22Rv1 (cell line): ENCODE measurements around the gene EVPL.

Experiments
- H3K27ac ChIP-seq: fragments of 450-650 bp; 2 replicates; pipeline ENCODE4 v1.5.1; 2017
- CTCF ChIP-seq: fragments of 450-650 bp; IDR thresholded peaks from 2 replicates; pipeline ENCODE4 v1.5.1; 2017; ENCODE audit warnings: mild to moderate bottlenecking
- ZFX ChIP-seq: fragments of 450-650 bp; IDR thresholded peaks from 2 replicates; pipeline ENCODE4 v1.6.1; 2017; ENCODE audit warnings: antibody characterized with exemption, borderline replicate concordance

EVPL gene

GRCh38 chr17:75987041-75987440, 40.1 kb downstream of the EVPL start:
- H3K27ac ChIP-seq, result no peak overlapping the region
- no peak for TF ChIP-seq CTCF
- TF ChIP-seq ZFX, result no peak

DNA sequence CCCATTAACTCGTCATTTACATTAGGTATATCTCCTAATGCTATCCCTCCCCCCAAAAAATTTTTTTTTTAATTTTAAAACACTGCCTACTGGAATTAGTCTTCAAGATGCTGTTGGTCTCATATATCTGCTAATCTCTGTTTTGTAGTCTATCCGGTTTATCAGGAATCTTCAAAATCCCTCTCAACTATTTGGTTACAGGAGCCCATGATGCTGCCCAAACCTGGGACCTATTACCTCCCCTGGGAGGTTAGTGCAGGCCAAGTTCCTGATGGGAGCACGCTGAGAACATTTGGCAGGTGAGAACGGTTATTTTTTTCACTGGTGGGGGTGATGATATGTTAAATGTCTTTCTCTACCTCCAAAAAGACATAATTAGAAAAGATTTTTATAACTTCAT, 41.1 kb downstream of the EVPL start:
- H3K27ac ChIP-seq, result no peak overlapping the region
- no peak for TF ChIP-seq ZFX
- no peak for TF ChIP-seq CTCF

DNA sequence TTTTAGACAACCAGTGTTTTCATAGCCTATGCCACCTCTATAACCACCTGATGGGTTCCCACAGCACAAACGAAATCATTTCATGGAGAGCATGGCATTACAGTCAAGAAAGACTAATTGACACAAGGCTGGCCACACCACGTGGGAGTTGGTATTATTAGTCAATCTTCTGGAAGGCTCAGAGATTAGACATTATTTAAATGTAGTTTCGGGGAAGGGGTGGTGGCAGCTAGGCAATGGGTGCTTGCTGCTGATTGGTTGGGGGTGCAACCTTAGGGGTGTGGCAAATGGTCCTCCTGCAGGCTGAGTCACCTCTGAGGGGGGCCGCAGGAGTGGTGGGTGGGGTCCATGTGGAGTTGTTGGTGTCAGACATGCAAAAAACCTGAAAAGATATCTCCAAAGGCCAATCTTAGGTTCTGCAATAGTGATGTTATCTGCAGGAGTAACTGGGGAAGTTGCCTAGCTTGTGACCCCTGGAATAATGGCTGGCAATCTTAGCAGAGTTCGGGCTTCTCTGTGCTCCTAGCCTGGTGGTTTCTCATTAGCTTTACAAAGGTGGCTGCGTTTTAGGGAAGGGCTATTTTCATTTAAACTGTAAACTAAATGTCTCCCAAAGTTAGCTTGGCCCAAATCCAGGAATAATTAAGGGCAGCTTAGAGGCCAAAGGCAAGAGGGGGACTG, 43.5 kb downstream of the EVPL start:
- TF ChIP-seq CTCF (no peak), ZFX (no peak)
- H3K27ac ChIP-seq, result no peak overlapping the region

DNA sequence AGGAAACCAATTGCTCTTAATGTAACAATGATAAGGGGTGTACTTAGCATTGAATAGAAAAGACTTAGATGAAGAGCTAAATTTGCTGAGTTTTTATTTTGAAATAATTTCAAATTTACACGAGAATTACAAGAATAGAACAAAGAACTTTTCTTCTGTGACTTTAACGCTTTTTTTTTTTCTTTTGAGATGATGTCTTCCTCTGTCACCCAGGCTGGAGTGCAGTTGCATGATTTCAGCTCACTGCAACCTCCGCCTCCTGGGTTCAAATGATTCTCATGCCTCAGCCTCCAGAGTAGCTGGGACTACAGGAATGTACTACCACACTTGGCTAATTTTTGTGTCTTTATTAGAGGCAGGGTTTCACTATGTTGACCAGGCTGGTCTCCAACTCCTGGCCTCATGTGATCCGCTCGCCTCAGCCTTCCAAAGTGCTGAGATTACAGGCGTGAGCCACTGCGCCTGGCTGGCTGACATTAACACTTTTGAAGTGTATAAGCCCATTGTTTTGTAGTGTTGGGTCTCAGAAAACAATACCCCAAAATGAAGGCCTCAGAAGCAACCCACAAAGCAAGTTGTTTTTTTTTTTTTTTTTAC, 46.0 kb downstream of the EVPL start:
- no peak overlapping the region for H3K27ac ChIP-seq
- TF ChIP-seq ZFX (no peak), CTCF (no peak)

DNA sequence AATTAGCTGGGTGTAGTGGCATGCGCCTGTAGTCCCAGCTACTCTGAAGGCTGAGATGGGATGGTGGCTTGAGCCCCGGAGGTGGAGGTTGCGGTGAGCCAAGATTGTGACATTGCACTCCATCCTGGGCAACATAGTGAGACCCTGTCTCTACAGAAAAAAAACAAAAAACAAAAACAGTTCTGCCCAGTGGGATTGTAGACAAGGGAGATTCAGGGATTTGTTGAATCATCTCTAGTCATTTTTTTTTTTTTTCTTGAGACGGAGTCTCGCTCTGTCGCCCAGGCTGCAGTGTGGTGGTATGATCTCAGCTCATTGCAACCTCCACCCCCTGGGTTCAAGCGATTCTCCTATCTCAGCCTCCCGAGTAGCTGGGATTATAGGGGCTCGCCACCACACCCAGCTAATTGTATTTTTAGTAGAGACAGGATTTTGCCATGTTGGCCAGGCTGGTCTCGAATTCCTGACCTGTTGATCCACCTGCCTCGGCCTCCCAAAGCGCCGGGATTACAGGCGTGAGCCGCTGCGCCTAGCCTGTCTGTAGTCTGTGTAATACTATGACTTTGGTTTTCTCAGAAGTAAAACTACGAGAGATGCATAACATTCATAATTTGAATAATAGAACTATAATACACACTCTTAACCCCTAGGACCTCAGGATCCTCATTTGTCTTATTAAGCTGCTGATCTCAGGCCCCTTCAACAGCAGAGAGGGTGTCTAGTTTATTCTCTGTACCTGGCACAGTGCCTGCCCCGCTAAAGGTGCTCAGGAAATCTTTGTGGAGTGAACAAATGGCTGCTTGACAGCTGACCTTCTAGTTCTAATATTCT, 46.7 kb downstream of the EVPL start:
- TF ChIP-seq ZFX (no peak), CTCF (no peak)
- H3K27ac ChIP-seq, result peak overlapping the region; percentile 96

DNA sequence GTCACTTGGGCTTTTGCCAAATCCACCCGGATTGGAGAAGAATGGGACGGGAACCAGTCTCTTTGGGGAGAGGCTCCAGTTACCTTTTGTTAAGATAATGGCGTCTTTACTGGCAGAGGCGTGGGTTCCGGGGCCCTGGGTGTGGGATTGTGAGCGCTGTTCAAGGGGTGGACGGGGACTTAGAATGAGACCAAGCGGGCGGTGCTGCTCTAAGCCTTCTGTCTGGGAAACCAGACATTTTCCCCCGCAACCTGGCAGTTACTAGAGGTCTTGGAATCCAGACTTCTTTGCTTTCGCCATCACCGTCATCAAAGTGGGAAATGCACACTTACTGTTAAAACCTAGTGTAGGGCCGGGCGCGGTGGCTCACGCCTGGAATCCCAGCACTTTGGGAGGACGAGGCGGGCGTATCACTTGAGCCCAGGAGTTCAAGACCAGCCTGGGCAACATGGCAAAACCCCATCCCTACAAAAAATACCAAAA, 47.4 kb downstream of the EVPL start:
- peak overlapping the region; percentile 96 for H3K27ac ChIP-seq
- no peak for TF ChIP-seq ZFX
- no peak for TF ChIP-seq CTCF
